Activated CD8-positive, alpha-beta memory T cell treated with anti-CD3 and anti-CD28 coated beads for 24 hours (primary cell): ENCODE measurements around the gene ZNF33B.
"Not testable (repeated sequence)": the region's sequence is repeated elsewhere in the genome, so short reads cannot be mapped to it uniquely, and the experiment has no call there.

Experiments
- DNase-seq: peaks from one replicate; pipeline ENCODE4 v3.0.0-alpha.2; 2020

Gene ZNF33B

GRCh38 chr10:42609872-42610271, 28.5 kb downstream of the ZNF33B start:
- DNase-seq = no peak

- DNase-seq = no peak
These were observed 40.0 kb downstream of the ZNF33B start for GRCh38 chr10:42598249-42598873.

- no peak for DNase-seq
These were observed 42.2 kb downstream of the ZNF33B start for GRCh38 chr10:42596196-42596595.

GRCh38 chr10:42594246-42594650, 44.1 kb downstream of the ZNF33B start:
- DNase-seq = no peak

- no peak for DNase-seq
These were observed 45.1 kb downstream of the ZNF33B start for GRCh38 chr10:42593284-42593683.

GRCh38 chr10:42583828-42584227, 54.5 kb downstream of the ZNF33B start:
- no peak for DNase-seq

- DNase-seq = no peak
These were observed 60.4 kb downstream of the ZNF33B start for GRCh38 chr10:42578019-42578418.

GRCh38 chr10:42576338-42576737, 62.0 kb downstream of the ZNF33B start:
- no peak for DNase-seq

- no peak for DNase-seq
These were observed 64.0 kb downstream of the ZNF33B start for GRCh38 chr10:42574336-42574735.

- DNase-seq = no peak
These were observed 81.4 kb downstream of the ZNF33B start for GRCh38 chr10:42556931-42557330.

GRCh38 chr10:42553576-42553975, 84.8 kb downstream of the ZNF33B start:
- not testable (repeated sequence) for DNase-seq

- no peak for DNase-seq
These were observed 85.3 kb downstream of the ZNF33B start for GRCh38 chr10:42553064-42553407.

GRCh38 chr10:42552188-42553063, 85.9 kb downstream of the ZNF33B start:
- peak; percentile 97 for DNase-seq

- DNase-seq = peak; percentile 62
These were observed 86.7 kb downstream of the ZNF33B start for GRCh38 chr10:42551582-42552187.

- no peak for DNase-seq
These were observed 88.5 kb downstream of the ZNF33B start for GRCh38 chr10:42549851-42550250.

- no peak for DNase-seq
These were observed 90.1 kb downstream of the ZNF33B start for GRCh38 chr10:42548254-42548653.

- DNase-seq = no peak
These were observed 93.4 kb downstream of the ZNF33B start for GRCh38 chr10:42544945-42545344.

GRCh38 chr10:42543840-42544372, 94.5 kb downstream of the ZNF33B start:
- DNase-seq = no peak
